ENCODE results near the gene CRYAB. TPM values are rescaled to one million over a fixed set of nuclear protein-coding genes. Genes with fewer than 3 reads are reported as not detected.

Gene CRYAB
- total RNA-seq, 1 experiment from 2014 or later: not detected

DNA sequence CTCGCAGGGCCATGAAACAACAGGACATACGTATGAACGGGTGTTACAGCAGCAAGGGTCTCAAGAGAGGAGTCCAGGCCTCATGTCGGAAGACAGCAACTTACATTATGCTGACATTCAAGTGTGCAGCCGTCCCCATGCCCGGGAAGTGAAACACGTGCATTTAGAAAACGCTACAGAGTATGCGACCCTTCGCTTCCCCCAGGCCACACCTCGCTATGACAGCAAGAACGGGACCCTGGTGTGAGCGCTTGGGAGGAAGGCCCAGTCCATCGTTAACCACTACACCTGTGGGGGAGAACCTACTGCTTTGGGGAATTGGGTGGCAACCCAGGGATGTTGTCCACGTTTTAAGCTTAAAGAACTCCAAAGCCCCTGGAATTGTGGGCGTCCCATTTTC, 14.4 kb upstream of the CRYAB start:
- H3K9me2 ChIP-seq (replicated peaks; ENCODE audit: low read length): no peaks in the 10 kb centered on the region
- H3K36me3 ChIP-seq (ENCODE audit: low read depth, low read length): no peaks in the 10 kb centered on the region
- POLR2A ChIA-PET (ENCODE audit: unreplicated experiment): interaction anchor here (0.9 to 1.4 kb wide), 5 partner anchors 13 to 56 kb away, joined by 4 to 10 read pairs (median 4); no protein-coding TSS in a partner anchor
- no peaks in the 10 kb centered on the region for H3K27me3 ChIP-seq (ENCODE audit: low read length)
- H4K20me1 ChIP-seq (ENCODE audit: low read length): no peaks in the 10 kb centered on the region
- TF ChIP-seq EZH2phosphoT487 (IDR thresholded peaks at IDR 0.05; ENCODE audit: borderline replicate concordance, low read length): no peak
- TF ChIP-seq EZH2 (IDR thresholded peaks at IDR 0.05; ENCODE audit: low read length, unreplicated experiment): no peak
- TF ChIP-seq, protein P1, sequence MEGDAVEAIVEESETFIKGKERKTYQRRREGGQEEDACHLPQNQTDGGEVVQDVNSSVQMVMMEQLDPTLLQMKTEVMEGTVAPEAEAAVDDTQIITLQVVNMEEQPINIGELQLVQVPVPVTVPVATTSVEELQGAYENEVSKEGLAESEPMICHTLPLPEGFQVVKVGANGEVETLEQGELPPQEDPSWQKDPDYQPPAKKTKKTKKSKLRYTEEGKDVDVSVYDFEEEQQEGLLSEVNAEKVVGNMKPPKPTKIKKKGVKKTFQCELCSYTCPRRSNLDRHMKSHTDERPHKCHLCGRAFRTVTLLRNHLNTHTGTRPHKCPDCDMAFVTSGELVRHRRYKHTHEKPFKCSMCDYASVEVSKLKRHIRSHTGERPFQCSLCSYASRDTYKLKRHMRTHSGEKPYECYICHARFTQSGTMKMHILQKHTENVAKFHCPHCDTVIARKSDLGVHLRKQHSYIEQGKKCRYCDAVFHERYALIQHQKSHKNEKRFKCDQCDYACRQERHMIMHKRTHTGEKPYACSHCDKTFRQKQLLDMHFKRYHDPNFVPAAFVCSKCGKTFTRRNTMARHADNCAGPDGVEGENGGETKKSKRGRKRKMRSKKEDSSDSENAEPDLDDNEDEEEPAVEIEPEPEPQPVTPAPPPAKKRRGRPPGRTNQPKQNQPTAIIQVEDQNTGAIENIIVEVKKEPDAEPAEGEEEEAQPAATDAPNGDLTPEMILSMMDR (conservative IDR thresholded peaks at IDR 0.05; ENCODE audit: low read depth, low read length): no peak
- no peaks in the 10 kb centered on the region for H3K9me3 ChIP-seq (ENCODE audit: low read length)
- H3K4me1 ChIP-seq (ENCODE audit: insufficient read depth, low read length): peaks cover 25% of the 10 kb centered on the region
- DNase-seq (no peak), ATAC-seq (no peak)
- no TSS peak for BruUV-seq (replicated peaks)
- H3K4me3 ChIP-seq (ENCODE audit: low read length): no peak overlapping the region; the same call in 1 of the 2 replicates
- no peaks in the 10 kb centered on the region for H3K79me2 ChIP-seq (ENCODE audit: low read length)
- CTCF ChIA-PET: interaction anchor here (0.7 to 1.7 kb wide), 4 partner anchors 12 to 178 kb away, joined by 3 to 13 read pairs (median 4); partner anchors contain the start of gene DIXDC1
- intact Hi-C loops (cut with micrococcal nuclease): loop anchor here (1.0 to 5.0 kb wide), 2 partner anchors 47 to 161 kb away; partner anchors contain the start of genes CFAP68, FDXACB1, SDHD and TIMM8B
- peak overlapping the region; percentile 74 for H3K4me2 ChIP-seq (ENCODE audit: low read length)
- H3K27ac ChIP-seq (ENCODE audit: low read length): no peak overlapping the region
- H2AFZ ChIP-seq (ENCODE audit: low read length): peak overlapping the region; percentile 74; the same call in 1 of the 2 replicates
- H3K9ac ChIP-seq (ENCODE audit: low read length): peak overlapping the region; percentile 42; the same call in 1 of the 2 replicates
- H3F3A ChIP-seq (ENCODE audit: low read length, unreplicated experiment): no peaks in the 10 kb centered on the region

DNA sequence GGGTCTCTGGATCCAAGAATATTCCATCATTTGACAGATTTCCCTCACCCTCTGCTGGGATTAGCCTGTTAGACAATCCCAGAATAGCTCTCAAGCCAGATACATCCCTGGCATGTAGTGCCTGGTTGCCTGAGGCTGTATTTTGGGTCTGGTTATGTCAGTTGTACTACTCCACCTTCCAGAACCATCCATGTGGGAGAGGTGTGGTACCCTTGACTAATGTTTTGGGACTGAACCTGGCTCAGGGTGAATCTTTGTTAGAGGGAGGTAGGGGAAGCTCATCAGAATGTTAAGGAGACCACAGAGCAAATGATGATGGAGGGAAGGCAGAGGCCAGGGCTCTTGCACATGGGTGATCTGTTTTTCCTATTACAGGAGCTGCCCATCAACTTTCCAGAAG, 12.4 kb upstream of the CRYAB start:
- no peaks in the 10 kb centered on the region for H3K79me2 ChIP-seq (ENCODE audit: low read length)
- H2AFZ ChIP-seq (ENCODE audit: low read length): no peak overlapping the region
- H3K4me2 ChIP-seq (ENCODE audit: low read length): no peak overlapping the region
- DNase-seq (no peak), ATAC-seq (no peak)
- no peaks in the 10 kb centered on the region for H3K36me3 ChIP-seq (ENCODE audit: low read depth, low read length)
- no peaks in the 10 kb centered on the region for H3K9me3 ChIP-seq (ENCODE audit: low read length)
- H4K20me1 ChIP-seq (ENCODE audit: low read length): no peaks in the 10 kb centered on the region
- no peak for TF ChIP-seq EZH2phosphoT487 (IDR thresholded peaks at IDR 0.05; ENCODE audit: borderline replicate concordance, low read length)
- TF ChIP-seq, protein P1 (conservative IDR thresholded peaks at IDR 0.05; ENCODE audit: low read depth, low read length): no peak
- TF ChIP-seq EZH2 (IDR thresholded peaks at IDR 0.05; ENCODE audit: low read length, unreplicated experiment): no peak
- intact Hi-C loops (cut with micrococcal nuclease): no loop called here
- peaks cover 31% of the 10 kb centered on the region for H3K4me1 ChIP-seq (ENCODE audit: insufficient read depth, low read length)
- H3K27ac ChIP-seq (ENCODE audit: low read length): no peak overlapping the region
- no peaks in the 10 kb centered on the region for H3K9me2 ChIP-seq (replicated peaks; ENCODE audit: low read length)
- no peak overlapping the region for H3K9ac ChIP-seq (ENCODE audit: low read length)
- CTCF ChIA-PET: no interaction called here
- no peaks in the 10 kb centered on the region for H3K27me3 ChIP-seq (ENCODE audit: low read length)
- no TSS peak for BruUV-seq (replicated peaks)
- H3K4me3 ChIP-seq (ENCODE audit: low read length): no peak overlapping the region
- POLR2A ChIA-PET (ENCODE audit: unreplicated experiment): no interaction called here
- no peaks in the 10 kb centered on the region for H3F3A ChIP-seq (ENCODE audit: low read length, unreplicated experiment)

DNA sequence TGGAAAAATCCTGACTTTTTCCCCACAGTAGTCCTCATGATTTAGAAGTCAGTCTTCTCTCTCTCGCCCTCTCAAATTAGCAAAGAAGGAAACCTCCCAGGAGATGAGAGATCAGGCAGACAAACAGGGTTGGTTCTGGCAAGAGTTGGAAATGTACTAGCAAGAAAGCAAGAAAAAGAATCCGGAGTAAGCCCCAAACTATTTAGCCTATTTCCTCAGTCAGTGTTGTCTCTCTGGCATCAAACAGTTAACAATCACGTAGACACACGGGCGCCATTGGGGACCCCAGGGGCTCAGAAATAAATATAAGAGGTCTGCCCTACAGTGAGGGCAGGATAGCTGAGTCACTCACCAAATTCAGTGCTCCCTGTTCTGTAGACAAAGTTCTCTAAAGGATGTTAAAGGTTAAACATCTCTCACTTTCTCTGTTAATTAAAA, 11.8 kb upstream of the CRYAB start:
- BruUV-seq (replicated peaks): no TSS peak
- CTCF ChIA-PET: no interaction called here
- no peak overlapping the region for H3K27ac ChIP-seq (ENCODE audit: low read length)

More for the DNA sequence above, 11.8 kb upstream of the CRYAB start:
- POLR2A ChIA-PET (ENCODE audit: unreplicated experiment): no interaction called here
- Histone ChIP-seq H3K4me2 (ENCODE audit: low read length) (no peak overlapping the region), H4K20me1 (ENCODE audit: low read length) (no peaks in the 10 kb centered on the region), H3K79me2 (ENCODE audit: low read length) (no peaks in the 10 kb centered on the region), H3K4me1 (ENCODE audit: insufficient read depth, low read length) (peaks cover 36% of the 10 kb centered on the region), H3K27me3 (ENCODE audit: low read length) (no peaks in the 10 kb centered on the region), H3F3A (ENCODE audit: low read length, unreplicated experiment) (no peaks in the 10 kb centered on the region), H3K36me3 (ENCODE audit: low read depth, low read length) (no peaks in the 10 kb centered on the region), H3K4me3 (ENCODE audit: low read length) (no peak overlapping the region), H3K9ac (ENCODE audit: low read length) (no peak overlapping the region), H2AFZ (ENCODE audit: low read length) (no peak overlapping the region), H3K9me2 (replicated peaks; ENCODE audit: low read length) (no peaks in the 10 kb centered on the region), H3K9me3 (ENCODE audit: low read length) (no peaks in the 10 kb centered on the region)
- TF ChIP-seq, protein P1 (conservative IDR thresholded peaks at IDR 0.05; ENCODE audit: low read depth, low read length): no peak
- TF ChIP-seq EZH2phosphoT487 (IDR thresholded peaks at IDR 0.05; ENCODE audit: borderline replicate concordance, low read length) (no peak), EZH2 (IDR thresholded peaks at IDR 0.05; ENCODE audit: low read length, unreplicated experiment) (no peak)
- no peak for DNase-seq
- intact Hi-C loops (cut with micrococcal nuclease): no loop called here
- ATAC-seq: no peak

Measured in PC-3 (cell line).